Measurements from ENCODE around the gene G6PC3.

The G6PC3 gene

GRCh38 chr17:44112284-44113280 is 42.0 kb downstream of the G6PC3 start:
- no peak overlapping the region for H3K4me3 ChIP-seq
- no peak for DNase-seq (ENCODE audit: low read depth, low spot score)
- no peaks in the 10 kb centered on the region; the same call in 1 of the 2 replicates for H3K36me3 ChIP-seq (ENCODE audit: insufficient read depth, low read length)
- no peaks in the 10 kb centered on the region for H3K9me3 ChIP-seq (ENCODE audit: low read depth, low read length)
- TF ChIP-seq POLR2AphosphoS5 (IDR thresholded peaks at IDR 0.05; ENCODE audit: borderline replicate concordance, low read depth, low read length) (no peak), FOXP2 (optimal IDR thresholded peaks at IDR 0.05; ENCODE audit: control extremely low read depth, extremely low read length, insufficient read depth) (no peak), EZH2 (IDR thresholded peaks at IDR 0.05) (no peak)
- H3K9ac ChIP-seq (ENCODE audit: insufficient read length) = no peak overlapping the region
- H3K27ac ChIP-seq = peak overlapping the region; percentile 36

- no peak overlapping the region for H3K4me3 ChIP-seq
- no peak overlapping the region for H3K9ac ChIP-seq (ENCODE audit: insufficient read length)
- peak overlapping the region; percentile 36; the same call in 1 of the 2 replicates for H3K27ac ChIP-seq
- no peak for TF ChIP-seq POLR2AphosphoS5 (IDR thresholded peaks at IDR 0.05; ENCODE audit: borderline replicate concordance, low read depth, low read length)
- no peak for TF ChIP-seq EZH2 (IDR thresholded peaks at IDR 0.05)
- no peaks in the 10 kb centered on the region for H3K9me3 ChIP-seq (ENCODE audit: low read depth, low read length)
- no peaks in the 10 kb centered on the region; the same call in 1 of the 2 replicates for H3K36me3 ChIP-seq (ENCODE audit: insufficient read depth, low read length)
- DNase-seq (ENCODE audit: low read depth, low spot score) = no peak
Measured at GRCh38 chr17:44113382-44113781, 42.8 kb downstream of the G6PC3 start.

- no peak for TF ChIP-seq EZH2 (IDR thresholded peaks at IDR 0.05)
- TF ChIP-seq POLR2AphosphoS5 (IDR thresholded peaks at IDR 0.05; ENCODE audit: borderline replicate concordance, low read depth, low read length) = no peak
- no peak for TF ChIP-seq FOXP2 (optimal IDR thresholded peaks at IDR 0.05; ENCODE audit: control extremely low read depth, extremely low read length, insufficient read depth)
- Histone ChIP-seq H3K9ac (ENCODE audit: insufficient read length) (no peak overlapping the region), H3K27ac (no peak overlapping the region), H3K4me3 (no peak overlapping the region), H3K9me3 (ENCODE audit: low read depth, low read length) (no peaks in the 10 kb centered on the region), H3K36me3 (ENCODE audit: insufficient read depth, low read length) (no peaks in the 10 kb centered on the region; the same call in 1 of the 2 replicates)
- DNase-seq (ENCODE audit: low read depth, low spot score) = no peak
Measured at GRCh38 chr17:44113868-44114840, 43.6 kb downstream of the G6PC3 start.

DNA sequence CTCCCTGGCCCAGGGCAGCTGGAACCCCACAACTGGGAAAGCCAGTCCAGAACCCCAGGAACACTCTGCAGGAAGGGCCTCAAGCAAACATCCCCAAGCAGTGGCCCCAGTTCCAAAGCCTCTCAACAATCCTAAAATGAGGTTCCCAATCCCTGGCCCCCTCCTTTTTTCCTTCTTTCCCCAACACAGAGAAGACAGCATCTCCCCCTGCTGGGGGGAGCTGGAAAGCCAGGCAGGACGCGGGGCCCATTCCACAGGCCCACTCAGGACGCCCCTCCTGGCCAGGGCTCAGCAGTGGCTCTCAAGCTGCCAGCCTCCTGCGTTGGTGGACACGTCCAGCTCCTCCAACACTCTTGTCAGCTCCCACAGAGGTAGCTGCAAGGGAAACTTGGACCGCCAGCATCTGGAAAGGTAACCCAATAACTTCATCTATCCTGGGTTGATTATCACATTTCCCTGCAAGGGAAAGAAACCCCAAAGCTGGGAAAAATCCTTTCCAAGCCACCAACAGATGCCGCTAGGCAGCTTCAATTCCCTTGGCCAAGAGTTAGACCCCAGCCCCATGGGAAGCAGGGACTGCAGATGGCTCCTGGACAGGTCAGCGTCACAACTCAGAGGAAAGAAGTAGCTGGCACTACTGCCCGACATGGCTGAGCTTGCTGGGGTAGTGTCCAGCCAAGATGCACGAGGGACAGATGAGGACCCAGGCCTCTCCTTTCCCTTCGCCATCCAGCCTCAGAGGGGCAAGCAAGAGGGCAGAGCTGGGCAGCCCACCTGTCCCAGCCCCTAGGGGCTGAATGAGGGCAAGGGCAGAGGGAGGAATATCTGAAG is 45.3 kb downstream of the G6PC3 start:
- H3K9ac ChIP-seq (ENCODE audit: insufficient read length) = no peak overlapping the region

DNA sequence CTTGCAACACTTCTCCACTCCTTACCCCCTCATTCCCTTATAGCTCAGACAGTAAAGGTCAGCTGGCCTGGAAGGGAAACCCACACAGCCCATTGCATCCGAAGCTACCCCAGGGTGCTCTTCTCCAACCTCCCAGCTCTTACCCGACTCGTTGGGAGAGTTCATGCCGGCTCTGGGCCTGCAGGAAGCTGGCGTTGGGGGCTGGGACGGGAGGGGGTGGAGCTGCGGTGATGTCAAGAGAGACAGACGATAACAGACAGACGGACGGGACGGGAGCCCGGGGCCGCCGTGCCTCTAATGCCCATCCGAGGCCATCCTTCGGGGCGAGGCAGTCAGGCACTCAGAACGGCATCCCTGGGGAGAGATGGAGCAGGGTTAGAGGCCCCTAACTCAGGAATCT is 46.8 kb downstream of the G6PC3 start:
- no peak for DNase-seq (ENCODE audit: low read depth, low spot score)
- H3K9ac ChIP-seq (ENCODE audit: insufficient read length) = no peak overlapping the region
- no peak for TF ChIP-seq POLR2AphosphoS5 (IDR thresholded peaks at IDR 0.05; ENCODE audit: borderline replicate concordance, low read depth, low read length)
- no peak for TF ChIP-seq EZH2 (IDR thresholded peaks at IDR 0.05)
- TF ChIP-seq FOXP2 (optimal IDR thresholded peaks at IDR 0.05; ENCODE audit: control extremely low read depth, extremely low read length, insufficient read depth) = no peak
- no peak overlapping the region for H3K27ac ChIP-seq
- H3K9me3 ChIP-seq (ENCODE audit: low read depth, low read length) = no peaks in the 10 kb centered on the region
- H3K4me3 ChIP-seq = no peak overlapping the region
- H3K36me3 ChIP-seq (ENCODE audit: insufficient read depth, low read length) = no peaks in the 10 kb centered on the region; the same call in 1 of the 2 replicates

More for the DNA sequence above, 45.3 kb downstream of the G6PC3 start:
- no peak for DNase-seq (ENCODE audit: low read depth, low spot score)
- Histone ChIP-seq H3K4me3 (no peak overlapping the region), H3K27ac (no peak overlapping the region), H3K36me3 (ENCODE audit: insufficient read depth, low read length) (no peaks in the 10 kb centered on the region; the same call in 1 of the 2 replicates), H3K9me3 (ENCODE audit: low read depth, low read length) (no peaks in the 10 kb centered on the region)
- no peak for TF ChIP-seq EZH2 (IDR thresholded peaks at IDR 0.05)
- no peak for TF ChIP-seq FOXP2 (optimal IDR thresholded peaks at IDR 0.05; ENCODE audit: control extremely low read depth, extremely low read length, insufficient read depth)
- no peak for TF ChIP-seq POLR2AphosphoS5 (IDR thresholded peaks at IDR 0.05; ENCODE audit: borderline replicate concordance, low read depth, low read length)

DNA sequence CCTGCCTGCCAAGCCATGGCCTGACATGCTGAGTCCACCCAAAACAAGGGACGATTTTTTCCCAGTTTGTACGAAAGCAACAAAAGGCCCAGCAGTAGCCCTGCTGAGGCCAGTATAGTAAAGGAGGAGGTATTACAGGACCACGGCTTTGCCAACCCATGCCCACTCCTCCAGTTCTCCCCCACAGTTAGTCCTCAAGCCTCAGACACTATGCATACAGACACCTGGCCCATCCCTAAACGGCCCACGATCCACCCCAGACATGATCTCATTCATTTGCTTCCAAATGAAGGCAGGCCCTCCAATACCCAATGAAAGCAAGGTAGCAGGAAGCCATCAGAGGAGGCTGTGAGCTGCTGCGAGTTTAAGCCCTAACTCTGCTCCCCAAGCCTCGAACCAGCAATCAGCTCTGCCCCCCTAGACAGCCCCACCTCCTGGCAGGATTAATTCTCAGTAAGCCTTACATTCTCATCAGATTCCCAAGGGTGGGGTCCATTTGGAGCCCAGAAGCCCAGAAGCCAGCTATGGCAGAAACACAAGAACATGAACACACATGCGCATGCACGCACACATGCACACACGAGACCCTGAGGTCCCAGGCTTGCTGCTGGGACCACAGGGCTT is 48.0 kb downstream of the G6PC3 start:
- no peak overlapping the region for H3K27ac ChIP-seq
- TF ChIP-seq EZH2 (IDR thresholded peaks at IDR 0.05) (no peak), POLR2AphosphoS5 (IDR thresholded peaks at IDR 0.05; ENCODE audit: borderline replicate concordance, low read depth, low read length) (no peak), FOXP2 (optimal IDR thresholded peaks at IDR 0.05; ENCODE audit: control extremely low read depth, extremely low read length, insufficient read depth) (no peak)

DNA sequence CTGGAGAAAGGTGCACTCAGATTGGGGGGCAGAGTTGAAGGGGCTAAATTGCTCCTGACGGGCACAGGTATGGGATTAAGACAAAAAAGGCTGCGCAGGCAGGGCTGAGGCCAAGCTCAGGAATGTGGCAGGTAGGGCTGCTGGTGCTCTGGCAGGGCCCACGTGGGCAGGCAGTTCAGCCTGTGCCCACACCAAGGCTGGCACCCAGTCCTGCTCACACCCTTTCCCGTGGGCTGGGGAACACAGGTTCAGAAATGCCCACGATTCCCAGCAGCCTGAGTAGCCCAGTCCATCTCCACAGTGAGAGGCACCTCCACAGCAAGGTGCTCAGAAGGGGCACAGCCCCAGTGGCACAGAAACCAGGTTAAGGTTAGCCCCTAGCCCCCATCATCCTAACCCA is 48.5 kb downstream of the G6PC3 start:
- Histone ChIP-seq H3K9ac (ENCODE audit: insufficient read length) (no peak overlapping the region), H3K36me3 (ENCODE audit: insufficient read depth, low read length) (no peaks in the 10 kb centered on the region; the same call in 1 of the 2 replicates), H3K9me3 (ENCODE audit: low read depth, low read length) (no peaks in the 10 kb centered on the region), H3K27ac (no peak overlapping the region), H3K4me3 (no peak overlapping the region)
- TF ChIP-seq POLR2AphosphoS5 (IDR thresholded peaks at IDR 0.05; ENCODE audit: borderline replicate concordance, low read depth, low read length) (no peak), FOXP2 (optimal IDR thresholded peaks at IDR 0.05; ENCODE audit: control extremely low read depth, extremely low read length, insufficient read depth) (no peak), EZH2 (IDR thresholded peaks at IDR 0.05) (no peak)
- no peak for DNase-seq (ENCODE audit: low read depth, low spot score)

More for the DNA sequence above, 48.0 kb downstream of the G6PC3 start:
- no peaks in the 10 kb centered on the region for H3K9me3 ChIP-seq (ENCODE audit: low read depth, low read length)
- DNase-seq (ENCODE audit: low read depth, low spot score) = no peak
- H3K36me3 ChIP-seq (ENCODE audit: insufficient read depth, low read length) = no peaks in the 10 kb centered on the region; the same call in 1 of the 2 replicates
- no peak overlapping the region for H3K9ac ChIP-seq (ENCODE audit: insufficient read length)
- H3K4me3 ChIP-seq = no peak overlapping the region
